Measurements from ENCODE around the gene CHCHD3.

CHCHD3 gene

GRCh38 chr7:132877573-132877972, 204.3 kb downstream of the CHCHD3 start:
- H3K27ac ChIP-seq, result no peak overlapping the region
- TF ChIP-seq, protein P1, sequence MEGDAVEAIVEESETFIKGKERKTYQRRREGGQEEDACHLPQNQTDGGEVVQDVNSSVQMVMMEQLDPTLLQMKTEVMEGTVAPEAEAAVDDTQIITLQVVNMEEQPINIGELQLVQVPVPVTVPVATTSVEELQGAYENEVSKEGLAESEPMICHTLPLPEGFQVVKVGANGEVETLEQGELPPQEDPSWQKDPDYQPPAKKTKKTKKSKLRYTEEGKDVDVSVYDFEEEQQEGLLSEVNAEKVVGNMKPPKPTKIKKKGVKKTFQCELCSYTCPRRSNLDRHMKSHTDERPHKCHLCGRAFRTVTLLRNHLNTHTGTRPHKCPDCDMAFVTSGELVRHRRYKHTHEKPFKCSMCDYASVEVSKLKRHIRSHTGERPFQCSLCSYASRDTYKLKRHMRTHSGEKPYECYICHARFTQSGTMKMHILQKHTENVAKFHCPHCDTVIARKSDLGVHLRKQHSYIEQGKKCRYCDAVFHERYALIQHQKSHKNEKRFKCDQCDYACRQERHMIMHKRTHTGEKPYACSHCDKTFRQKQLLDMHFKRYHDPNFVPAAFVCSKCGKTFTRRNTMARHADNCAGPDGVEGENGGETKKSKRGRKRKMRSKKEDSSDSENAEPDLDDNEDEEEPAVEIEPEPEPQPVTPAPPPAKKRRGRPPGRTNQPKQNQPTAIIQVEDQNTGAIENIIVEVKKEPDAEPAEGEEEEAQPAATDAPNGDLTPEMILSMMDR (IDR thresholded peaks at IDR 0.05), result no peak
- TF ChIP-seq ZFX (IDR thresholded peaks at IDR 0.05; ENCODE audit: borderline replicate concordance), result no peak

DNA sequence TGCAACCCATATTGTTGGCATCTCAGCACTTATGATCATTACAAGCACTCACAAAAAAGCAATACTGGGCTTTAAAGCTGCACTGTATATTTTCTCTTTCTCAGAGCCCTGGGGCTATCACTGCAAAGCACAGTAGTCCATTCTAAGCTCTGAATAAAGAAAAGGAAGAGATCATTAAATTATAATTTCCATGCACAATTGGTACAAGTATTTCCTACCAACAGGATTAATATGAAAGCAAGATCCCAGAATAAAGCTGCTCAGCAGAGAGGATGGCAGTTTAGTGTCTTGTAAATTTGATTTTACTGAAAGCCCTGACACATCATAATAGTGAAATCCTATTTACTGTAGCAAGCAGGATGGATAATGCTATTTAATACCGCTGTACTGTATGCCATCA, 205.3 kb downstream of the CHCHD3 start:
- no peak for TF ChIP-seq ZFX (IDR thresholded peaks at IDR 0.05; ENCODE audit: borderline replicate concordance)
- TF ChIP-seq, protein P1 (IDR thresholded peaks at IDR 0.05), result no peak
- H3K27ac ChIP-seq, result no peak overlapping the region

- no peak for TF ChIP-seq ZFX (IDR thresholded peaks at IDR 0.05; ENCODE audit: borderline replicate concordance)
- TF ChIP-seq, protein P1 (IDR thresholded peaks at IDR 0.05), result no peak
- H3K27ac ChIP-seq, result no peak overlapping the region
These were observed 209.9 kb downstream of the CHCHD3 start for GRCh38 chr7:132872034-132872433.

DNA sequence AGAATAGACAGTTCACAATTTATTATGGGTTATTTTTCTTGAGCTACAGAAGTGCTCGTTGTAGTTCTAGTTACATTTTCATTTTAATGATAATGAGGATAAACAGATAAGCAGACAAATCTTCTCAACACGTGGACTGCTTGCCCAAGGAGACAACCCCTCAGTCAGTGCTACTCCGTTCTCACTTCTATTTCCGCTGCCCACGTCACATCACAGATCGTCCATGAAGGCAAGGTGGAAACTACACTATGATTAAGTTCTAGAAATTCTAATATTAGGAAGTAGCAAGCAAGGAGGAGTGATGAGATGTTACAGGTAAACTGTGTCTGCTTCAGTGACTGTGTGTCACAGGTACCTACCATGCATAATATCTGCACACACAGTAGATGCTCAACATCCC, 210.5 kb downstream of the CHCHD3 start:
- TF ChIP-seq ZFX (IDR thresholded peaks at IDR 0.05; ENCODE audit: borderline replicate concordance), result no peak
- TF ChIP-seq, protein P1 (IDR thresholded peaks at IDR 0.05), result no peak
- no peak overlapping the region for H3K27ac ChIP-seq

GRCh38 chr7:132869166-132869861, 212.6 kb downstream of the CHCHD3 start:
- H3K27ac ChIP-seq, result no peak overlapping the region

GRCh38 chr7:132866551-132866950, 215.3 kb downstream of the CHCHD3 start:
- no peak for TF ChIP-seq ZFX (IDR thresholded peaks at IDR 0.05; ENCODE audit: borderline replicate concordance)
- TF ChIP-seq, protein P1 (IDR thresholded peaks at IDR 0.05), result no peak

More at GRCh38 chr7:132869166-132869861, 212.6 kb downstream of the CHCHD3 start:
- TF ChIP-seq, protein P1 (IDR thresholded peaks at IDR 0.05), result no peak
- no peak for TF ChIP-seq ZFX (IDR thresholded peaks at IDR 0.05; ENCODE audit: borderline replicate concordance)

DNA sequence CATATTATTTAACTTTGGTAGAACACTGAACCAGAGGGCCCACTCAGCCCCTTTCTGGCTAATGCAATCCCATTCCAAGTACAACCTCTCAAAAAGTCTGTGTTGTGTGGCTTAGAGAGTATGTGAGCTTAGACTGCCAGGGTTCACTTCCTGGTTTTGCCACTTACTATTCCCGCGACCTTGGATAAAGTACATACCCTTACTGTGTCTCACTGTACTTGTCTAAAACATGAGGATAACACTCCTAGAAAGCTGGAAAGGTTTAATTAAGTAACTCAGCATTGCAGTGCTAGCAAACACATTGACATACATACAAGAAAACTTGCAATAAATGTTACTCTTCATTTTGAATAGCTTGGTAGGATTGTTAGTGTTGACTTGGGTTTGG, 215.8 kb downstream of the CHCHD3 start:
- TF ChIP-seq, protein P1 (IDR thresholded peaks at IDR 0.05), result no peak
- no peak for TF ChIP-seq ZFX (IDR thresholded peaks at IDR 0.05; ENCODE audit: borderline replicate concordance)

More at GRCh38 chr7:132866551-132866950, 215.3 kb downstream of the CHCHD3 start:
- H3K27ac ChIP-seq, result no peak overlapping the region

More for the DNA sequence above, 215.8 kb downstream of the CHCHD3 start:
- no peak overlapping the region for H3K27ac ChIP-seq

Measured in 22Rv1 (cell line).